Stimulated activated CD8-positive, alpha-beta memory T cell treated with anti-CD3 and anti-CD28 coated beads, Interleukin-15, amount 100 ng/mL, for 1 hour (primary cell): Measurements from ENCODE around the gene PIH1D2.
"Not testable (repeated sequence)": the region's sequence is repeated elsewhere in the genome, so short reads cannot be mapped to it uniquely, and the experiment has no call there.

ENCODE experiments used
- DNase-seq: peaks from one replicate; pipeline ENCODE4 v3.0.0-alpha.2; 2020; ENCODE audit warnings: low read depth

Gene PIH1D2, protein sequence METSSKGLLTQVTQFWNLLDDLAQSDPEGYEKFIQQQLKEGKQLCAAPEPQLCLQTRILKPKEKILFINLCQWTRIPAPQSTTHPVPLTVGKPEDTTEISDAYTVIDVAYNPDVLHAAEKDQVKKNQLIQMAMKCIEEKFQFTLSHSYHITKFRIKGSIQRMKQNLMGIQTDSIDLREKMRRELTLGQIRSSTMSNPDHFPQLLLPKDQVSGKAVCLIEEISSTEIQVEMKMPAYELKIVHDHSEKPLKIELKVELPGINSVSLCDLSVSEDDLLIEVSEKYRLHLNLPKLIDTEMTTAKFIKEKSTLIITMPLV

DNA sequence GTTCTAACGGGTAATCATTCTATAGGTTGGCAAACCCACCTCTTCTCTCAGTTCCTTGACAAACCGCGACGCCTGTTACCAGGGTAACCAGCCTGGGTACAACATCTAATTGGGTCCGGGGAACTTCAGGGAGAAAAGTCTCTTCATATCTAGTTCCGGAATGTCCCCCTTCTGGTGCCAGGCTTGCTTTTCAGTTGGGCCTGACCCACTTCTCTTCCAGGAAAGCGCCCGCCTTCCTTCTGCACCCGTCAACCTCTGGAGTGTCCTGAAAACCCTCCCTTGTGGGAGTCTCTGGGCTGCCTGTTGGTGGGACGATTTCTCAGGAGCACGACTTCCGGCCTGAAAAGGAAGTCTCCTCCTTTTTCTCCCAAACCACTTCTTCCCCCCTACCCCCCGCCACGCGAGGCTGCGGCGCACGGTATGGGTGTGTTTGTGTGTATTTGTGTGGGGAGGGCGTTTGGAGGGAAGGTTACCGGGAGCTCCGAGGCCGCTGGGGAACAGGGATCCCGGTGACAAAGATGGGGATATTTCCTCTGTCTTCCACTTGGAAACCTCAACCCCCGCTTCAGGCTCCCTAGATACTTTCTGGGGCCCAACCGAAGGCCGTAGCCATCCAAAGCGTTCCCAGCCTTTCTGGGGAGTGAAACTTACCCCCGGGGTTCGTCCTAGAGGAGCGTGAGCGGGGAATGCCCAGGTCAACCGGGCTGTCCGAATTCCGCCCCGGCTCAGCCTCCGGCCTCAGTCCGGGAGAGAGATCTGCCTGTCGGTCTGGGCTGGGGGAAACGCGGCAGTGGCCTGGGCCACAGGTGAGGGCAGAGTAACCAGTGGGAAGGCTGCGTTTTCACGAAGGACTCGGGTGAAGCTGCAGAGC is at the start of gene PIH1D2, which contains the start of gene NKAPD1:
Gene PIH1D2, minus strand, starts transcription at position 77 of the 871 bp plus-strand sequence. CDS start 843 bp downstream, outside the sequence.
Gene NKAPD1, plus strand, starts transcription at position 359 of the 871 bp plus-strand sequence. CDS start 1,276 bp downstream, outside the sequence.
- DNase-seq: peak; percentile 70

DNA sequence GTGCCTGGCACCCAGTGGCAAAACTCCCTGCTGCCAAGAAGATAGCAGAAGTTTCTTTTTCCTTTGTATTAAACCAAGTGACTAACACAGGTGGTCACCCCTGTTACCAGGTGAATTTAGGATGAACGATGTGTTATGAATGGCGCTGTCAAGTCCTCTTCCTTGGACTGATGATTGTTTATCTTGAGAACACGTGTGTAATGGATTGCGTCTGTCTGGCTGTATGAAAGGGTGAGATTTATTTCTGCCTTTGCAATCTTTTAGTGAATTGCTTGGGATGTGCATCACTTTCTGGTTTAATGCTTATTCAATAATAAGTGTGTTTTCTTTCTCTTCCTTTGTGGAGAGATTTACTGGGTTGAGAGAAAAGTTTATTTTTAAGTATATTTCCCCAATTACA is 49.3 kb upstream of the PIH1D2 start:
- no peak for DNase-seq

DNA sequence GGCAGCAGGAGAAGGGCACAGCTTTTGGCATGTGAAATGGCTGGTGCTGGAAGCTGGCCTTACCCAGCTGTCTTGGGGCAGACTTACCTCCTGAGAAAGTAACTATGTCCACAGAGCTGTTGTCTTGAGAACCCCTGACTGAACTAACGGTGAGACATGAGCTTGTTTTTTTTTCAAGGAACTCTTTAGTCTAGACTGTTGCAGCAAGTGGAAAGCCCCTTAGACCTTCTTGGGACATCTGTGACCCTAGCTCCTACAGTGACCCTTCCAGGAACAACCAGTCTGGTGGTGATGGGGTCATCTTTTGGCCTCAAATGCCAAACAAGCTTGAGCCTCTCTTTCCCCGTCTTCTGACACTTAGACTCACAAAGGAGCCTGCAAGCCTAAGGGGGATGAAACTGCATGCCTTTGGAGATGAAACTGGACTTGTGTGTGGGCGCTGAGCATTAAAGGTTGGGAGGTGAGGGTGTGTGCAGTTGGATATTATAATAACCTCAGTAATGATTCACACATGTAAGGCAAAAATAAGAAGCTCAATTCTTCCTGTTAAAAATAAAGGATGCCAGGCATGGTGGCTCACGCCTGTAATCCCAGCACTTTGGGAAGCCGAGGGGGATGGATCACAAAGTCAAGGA is 48.3 kb upstream of the PIH1D2 start:
- DNase-seq: no peak

DNA sequence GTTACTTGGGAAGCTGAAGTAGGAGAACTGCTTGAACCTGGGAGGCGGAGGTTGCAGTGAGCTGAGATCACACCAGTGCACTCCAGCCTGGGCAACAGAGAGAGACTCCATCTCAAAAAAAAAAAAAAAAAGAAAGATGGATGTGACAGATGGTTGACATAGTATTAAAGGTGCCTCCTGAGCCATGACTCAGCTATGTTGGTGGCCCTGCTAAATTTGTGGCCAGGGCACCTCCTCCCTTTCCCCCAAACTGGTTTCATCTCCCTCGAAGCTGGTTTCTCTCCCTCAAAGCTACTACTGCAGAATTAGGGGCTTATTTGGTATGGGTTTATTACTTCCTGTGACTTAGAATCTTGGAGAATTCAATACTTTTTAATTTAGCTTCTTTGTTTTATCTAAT is 44.4 kb upstream of the PIH1D2 start:
- DNase-seq: no peak

DNA sequence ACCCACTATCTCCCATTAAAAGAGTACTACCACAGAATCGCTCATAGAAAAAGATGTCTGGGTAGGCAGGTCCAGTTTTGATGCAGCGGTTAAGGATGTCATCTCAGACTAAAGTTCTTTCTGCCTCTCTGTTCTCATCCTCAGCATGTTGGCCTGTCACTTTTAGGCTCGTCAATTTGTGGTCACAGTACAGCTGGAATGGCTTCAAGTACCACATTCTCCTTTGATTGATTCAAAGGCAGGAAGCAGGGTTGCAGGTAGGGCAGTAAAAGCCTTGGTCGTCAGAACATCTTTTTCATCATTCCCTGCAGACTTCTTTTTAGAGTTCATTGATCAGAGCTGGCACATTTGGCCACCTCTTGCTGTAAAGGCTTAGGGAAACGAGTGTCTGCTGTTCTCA is 41.6 kb upstream of the PIH1D2 start:
- DNase-seq: no peak

DNA sequence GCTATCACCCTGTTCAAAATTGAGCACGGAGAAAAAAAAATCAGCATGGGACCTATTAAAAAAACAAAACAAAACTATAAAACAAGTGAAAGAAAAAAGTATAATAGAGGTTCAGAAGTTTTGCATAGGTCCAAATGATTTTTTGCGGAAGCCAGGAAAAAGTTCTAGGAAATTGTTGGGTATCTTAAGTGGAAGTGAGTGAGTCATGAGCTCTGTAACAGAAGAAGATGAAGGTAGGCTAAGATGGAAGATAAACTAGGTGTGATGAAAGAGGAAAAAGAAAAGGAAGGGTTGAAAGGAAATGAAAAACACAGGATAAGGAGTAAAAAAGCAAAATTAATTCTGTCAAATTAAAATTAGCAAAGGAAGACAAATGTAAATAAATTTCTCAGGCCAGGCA is 40.6 kb upstream of the PIH1D2 start:
- no peak for DNase-seq

DNA sequence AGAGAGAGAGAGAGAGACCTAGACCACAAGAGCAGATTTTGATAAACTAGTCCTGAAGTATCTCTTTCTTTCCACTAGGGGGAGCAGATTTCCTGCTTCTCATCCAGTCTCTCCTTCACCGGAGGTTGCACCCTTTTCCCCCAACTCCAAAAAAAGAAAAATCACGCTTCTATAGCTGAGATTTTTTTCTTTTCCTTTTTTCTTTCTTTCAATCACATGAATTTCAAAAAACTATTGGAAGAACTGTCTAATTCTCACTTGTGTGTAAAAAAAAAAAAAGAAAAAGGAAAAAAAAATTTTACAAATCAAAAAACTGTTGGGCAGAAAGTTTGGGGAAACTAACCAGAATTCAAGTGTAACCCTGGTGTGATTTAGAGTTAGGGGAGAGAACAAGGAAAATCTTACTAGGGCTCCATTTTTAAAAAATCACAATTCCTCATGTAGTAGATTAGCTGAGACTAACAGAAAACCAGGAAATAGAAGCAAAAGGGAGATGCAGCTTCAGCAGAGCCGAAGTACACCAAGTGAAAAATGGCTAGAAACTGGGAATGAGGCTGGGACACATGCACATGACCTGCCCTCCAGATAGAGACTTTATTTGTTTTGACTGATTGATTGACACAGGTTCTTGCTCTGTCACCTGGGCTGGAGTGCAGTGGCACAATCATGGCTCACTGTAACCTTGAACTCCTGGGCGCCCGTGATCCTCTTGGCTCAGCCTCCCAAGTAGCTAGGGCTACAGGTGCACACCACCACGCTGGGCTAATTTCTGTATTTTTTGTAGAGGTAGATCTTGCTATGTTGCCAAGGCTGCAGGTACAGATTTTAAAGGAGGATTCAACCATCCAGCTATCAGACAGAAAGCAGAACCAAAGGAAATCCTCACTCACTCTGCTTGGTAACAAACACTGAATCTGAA is 40.0 kb upstream of the PIH1D2 start:
- DNase-seq: no peak

DNA sequence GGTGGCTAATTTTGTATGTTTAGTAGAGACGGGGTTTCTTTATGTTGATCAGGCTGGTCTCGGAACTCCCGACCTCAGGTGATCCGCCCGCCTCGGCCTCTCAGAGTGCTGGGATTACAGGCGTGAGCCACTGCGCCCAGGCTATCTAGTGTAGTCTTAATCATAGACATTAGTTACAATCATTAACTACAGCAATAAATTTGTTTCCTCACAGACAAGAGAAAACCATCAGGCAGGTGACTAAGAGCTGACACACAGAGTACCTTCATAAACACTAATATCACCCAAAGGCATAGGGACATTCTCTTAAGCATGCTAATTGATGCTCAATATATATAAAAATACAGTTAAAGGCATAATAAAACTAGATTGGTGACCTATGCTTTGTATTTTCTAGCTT is 32.3 kb upstream of the PIH1D2 start:
- no peak for DNase-seq

DNA sequence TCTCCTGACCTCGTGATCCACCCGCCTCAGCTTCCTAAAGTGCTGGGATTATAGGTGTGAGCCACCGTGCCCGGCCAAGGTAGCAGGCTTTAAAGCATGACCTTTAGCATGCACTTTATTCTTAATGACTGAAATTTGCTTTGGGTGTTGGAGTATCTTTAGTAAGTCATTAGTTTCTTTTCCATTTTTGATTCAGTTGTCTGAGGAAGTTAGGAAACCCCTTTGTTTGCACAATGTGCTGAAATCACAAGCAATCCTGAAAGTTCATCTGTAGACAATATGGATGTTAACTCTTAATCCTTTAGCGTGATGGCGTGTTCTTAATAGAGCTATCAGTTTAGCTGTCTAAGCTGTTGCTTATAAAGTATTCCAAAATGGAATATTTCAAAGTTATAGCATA is 29.6 kb upstream of the PIH1D2 start:
- no peak for DNase-seq

DNA sequence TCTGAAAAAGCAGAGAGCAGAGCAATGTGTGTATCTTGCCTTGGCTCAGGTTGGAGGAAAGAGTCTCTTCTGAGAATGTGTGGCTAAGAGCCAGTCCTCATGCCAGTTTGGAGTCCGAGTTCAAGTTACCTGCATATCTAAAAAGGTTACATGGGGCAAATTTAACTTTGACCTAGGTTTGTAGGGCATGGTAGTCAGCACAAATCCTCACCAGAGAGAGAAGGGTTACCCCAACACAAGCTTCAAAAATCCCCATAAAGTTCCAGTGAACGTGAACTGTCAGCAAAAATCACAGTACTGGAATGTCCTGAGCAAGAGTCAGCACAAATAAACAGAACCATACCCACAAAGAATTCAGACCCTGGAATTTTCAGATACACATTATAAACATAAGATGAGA is 26.6 kb upstream of the PIH1D2 start:
- no peak for DNase-seq

DNA sequence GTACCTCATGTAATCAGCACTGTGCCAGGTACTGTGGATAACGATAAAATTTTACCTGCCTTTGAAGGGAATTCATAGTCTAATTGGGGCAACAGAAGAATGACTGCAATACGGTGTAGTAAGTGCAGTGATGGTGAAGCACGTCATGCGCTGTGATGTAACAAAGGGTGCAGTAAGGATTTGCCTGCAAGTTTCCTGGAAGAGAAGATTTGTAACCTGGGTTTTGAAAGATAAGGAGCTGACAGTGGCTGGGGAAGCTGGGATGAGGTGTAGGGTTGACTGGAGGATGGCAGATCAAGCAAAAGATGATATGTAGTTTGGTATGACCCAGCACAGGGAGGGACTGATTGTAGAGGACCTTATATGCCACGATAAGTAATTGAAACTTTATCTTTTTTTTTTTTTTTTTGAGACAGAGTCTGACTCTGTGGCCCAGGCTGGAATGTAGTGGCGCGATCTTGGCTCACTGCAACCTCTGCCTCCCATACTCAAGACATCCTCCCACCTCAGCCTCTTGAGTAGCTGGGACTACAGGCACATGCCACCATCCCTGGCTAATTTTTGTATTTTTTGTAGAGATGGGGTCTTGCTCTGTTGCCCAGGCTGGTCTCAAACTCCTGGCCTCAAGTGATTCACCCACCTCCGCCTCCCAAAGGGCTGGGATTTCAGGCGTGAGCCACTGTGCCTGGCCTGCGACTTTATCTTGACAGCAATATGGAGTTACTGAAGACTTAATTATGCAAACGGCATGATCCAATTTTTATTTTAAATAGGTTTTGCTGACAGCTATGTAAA is 24.1 kb upstream of the PIH1D2 start:
- no peak for DNase-seq

DNA sequence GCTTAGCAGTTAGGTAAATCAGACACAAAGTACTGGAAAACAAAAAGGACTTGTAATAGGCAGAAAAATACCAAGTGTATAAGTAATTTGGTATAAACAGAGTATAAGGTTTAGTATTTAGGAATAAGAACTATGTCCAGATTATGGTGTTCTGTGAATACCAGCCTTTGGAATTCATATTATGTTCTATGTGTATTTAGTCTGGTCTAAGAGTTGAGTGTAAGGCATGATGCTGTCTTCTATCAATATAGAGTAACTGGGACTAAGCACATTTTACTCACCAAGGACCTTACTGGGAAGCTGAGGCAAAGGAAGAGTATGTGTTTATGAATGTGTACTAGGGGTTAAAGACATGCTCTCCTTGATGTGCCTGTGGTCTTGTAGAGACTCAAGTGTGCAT is 22.4 kb upstream of the PIH1D2 start:
- DNase-seq: no peak

DNA sequence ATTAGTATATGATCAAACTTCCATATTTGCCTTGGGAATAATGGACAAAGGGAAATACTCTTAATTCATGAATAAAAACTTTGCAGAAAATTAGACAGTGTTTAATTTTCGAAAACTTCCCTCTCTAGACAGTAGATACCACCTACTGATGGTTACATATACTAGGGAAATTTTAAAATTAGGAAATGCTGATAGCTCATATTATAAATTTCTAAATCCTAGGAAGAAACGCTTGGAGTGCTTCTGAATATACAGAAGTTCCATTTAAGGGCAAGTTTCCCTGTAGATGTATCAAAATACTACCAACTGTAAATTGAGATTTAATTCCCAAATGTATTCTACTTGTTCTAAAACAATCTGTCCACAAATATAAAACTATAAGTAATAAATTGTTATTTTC is 21.5 kb upstream of the PIH1D2 start:
- DNase-seq: not testable (repeated sequence)

DNA sequence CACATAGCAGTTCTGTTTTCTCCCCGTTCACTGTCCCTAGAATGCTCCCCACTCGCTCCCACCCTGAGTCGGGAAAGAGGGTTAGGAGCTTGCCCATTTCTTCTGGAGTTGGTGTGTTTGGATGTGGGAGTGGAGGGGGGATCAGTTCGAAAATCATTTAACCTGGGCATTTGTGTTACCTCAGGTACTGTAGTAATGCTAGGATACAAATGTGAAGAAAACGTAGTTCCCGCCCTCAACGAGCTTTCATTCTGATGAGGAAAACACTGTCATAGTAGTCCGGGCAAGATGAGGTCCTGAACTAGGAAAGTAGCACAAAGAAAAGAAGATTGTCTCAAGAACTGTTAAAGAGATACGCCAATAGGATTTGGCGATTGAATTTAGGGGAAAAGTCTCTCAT is 13.4 kb upstream of the PIH1D2 start:
- no peak for DNase-seq

DNA sequence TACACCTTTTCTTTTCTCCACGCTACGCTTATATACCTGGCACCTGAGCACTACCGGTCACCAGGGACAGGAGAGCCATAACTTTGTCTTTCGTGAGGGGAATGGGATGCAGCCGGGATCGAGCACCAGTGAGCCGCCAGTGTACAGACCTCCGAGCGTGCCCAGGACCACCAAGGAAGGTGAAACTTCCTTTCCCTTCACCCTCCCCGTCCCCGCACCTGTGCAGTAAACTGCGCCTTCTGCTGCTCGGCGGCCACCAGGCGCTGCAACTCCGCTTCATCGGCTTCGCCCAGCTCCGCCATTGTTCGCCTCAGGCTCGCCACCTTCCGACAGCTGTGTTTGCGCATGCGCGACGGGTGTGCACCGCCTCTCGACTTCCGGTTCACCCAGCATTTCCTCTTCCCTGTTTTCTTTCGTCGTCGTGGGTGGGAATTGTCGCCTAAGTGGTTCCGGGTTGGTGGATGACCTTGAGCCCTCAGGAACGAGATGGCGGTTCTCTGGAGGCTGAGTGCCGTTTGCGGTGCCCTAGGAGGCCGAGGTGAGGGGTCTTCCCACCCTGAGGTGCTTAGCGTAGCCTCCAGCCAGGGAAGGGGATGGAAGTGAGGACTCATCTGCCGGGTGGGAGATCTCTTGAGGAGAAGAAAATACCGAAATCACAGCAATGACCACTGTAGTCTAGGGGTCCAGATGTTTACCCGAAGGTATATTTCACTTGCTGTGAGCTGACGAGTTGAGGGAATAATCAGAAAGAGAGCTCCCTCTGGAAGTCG is 12.8 kb upstream of the PIH1D2 start, which contains the start of the genes SDHD and TIMM8B:
Gene SDHD, plus strand, starts transcription at position 452 of the 770 bp plus-strand sequence. Its CDS starts 35 bp downstream, at position 487.
Gene TIMM8B, minus strand, starts transcription at position 335 of the 770 bp plus-strand sequence. Its CDS starts 33 bp downstream, at position 302.
- peak; percentile 90 for DNase-seq

DNA sequence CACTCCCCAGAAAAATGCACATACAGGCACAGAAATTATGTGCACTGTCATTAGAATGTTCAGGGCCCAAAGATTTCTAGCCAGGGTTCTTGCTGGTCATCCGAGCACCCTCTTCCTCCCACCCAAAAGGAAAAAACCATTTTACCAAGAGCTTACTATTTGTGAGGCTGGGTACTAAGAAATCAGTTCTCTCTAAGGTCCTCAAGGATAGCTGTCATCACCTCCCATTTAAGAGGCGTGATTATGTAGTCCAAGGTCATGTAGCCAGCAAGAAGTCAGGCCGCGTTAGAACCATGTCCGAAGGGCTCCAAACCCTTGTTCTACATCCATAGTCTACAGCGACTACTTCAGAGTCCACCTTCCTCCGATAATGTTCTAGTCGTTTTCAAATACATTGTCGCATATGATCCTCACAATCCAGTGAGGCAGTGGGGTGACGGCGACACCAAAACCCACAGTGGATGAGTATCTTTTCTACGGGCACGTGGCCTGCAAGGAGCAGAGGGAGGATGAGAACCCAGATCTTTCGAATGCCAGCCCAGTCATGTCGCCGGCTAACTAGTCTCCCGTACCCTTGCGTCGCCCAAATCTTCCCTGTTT is 12.1 kb upstream of the PIH1D2 start:
- DNase-seq: no peak

DNA sequence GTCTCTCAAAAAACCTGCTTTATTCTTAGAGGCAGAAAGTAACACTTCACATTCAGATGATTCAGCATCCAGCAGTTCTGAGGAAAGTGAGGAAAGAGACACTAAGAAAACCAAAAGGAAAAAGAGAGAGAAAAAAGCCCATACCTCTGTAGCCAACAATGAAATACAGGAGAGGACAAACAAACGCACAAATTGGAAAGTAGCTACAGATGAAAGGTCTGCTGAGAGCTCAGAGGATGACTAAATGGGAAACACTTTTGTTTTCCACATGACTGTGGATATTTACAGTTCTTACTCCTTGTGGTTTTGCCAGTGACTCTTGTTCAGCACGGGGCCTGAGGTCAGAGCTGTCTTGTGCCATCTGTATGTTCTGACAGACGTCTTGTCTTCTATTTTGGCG is 8.9 kb upstream of the PIH1D2 start:
- no peak for DNase-seq

DNA sequence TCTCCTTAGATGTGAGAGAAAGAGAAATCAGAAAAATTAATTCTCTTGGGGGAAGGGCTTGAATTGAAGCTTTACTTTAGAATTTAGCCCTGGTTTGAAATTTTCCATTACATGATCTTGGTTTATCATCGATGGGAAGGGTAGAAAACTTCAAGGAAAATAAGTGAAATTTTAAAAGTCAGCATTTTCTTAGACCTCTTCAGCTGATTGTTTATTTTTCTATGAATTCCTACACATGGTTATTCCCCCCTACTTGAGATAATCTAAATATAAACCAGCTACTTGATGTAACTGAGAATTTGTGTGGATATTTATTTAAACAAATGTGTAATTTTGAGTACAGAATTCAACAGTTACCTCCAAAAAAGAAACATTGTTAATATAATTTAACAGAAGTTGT is 10.9 kb downstream of the PIH1D2 start:
- no peak for DNase-seq

DNA sequence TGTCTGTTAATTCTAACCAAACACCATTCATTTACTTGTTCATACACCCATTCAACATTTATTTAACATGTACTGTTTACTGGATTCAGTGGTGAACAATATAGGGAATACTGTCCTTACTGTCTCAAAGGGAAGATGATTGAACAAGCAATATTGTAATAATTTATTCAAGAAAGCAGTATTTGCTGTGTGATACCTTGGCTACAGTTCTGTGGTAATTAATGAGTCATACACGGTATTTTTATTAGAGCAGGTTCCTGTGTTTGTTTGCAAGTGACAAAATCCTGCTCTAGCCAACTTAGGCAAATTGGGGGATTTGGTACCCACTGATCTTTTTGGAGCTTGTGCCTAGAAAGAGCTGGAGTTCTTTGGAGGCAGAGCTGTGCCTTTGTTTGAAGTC is 15.7 kb downstream of the PIH1D2 start:
- DNase-seq: no peak
